ENCODE measurements around the gene RBM6.
"Not testable (repeated sequence)": the region's sequence is repeated elsewhere in the genome, so short reads cannot be mapped to it uniquely, and the experiment has no call there.

RBM6 gene

DNA sequence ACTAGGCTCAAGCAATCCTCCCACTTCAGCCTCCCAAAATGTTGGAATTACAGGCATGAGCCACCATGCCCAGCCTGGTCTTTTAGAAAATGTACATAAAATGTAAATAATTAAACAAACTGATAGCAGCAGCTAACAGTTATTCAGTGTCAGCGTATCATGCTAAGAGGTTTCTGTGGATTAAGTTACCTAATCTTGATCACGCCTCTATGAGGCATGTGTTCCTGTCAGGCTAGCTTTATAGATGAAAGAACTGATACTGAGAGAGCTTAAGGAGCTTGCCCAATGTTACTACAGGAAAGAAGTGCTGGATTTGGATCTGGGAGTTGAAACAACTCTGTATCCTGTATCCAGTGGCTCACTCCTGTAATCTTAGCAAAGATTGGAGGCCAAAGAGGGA is 25.0 kb upstream of the RBM6 start:
- peaks cover 3% of the 10 kb centered on the region; the same call in 1 of the 2 replicates for H3K4me1 ChIP-seq (ENCODE audit: low read length)
- no peak for DNase-seq
- no peak overlapping the region for H3K4me3 ChIP-seq (ENCODE audit: low read length)
- H3K4me2 ChIP-seq (ENCODE audit: low read depth, low read length) = no peak overlapping the region
- no peaks in the 10 kb centered on the region for H3F3A ChIP-seq (ENCODE audit: insufficient read depth, low read length)
- no peaks in the 10 kb centered on the region for H3K9me2 ChIP-seq (replicated peaks; ENCODE audit: insufficient read depth, low read length)
- H3K9ac ChIP-seq (ENCODE audit: low read length) = no peak overlapping the region
- H4K20me1 ChIP-seq (ENCODE audit: insufficient read depth, low read length) = no peaks in the 10 kb centered on the region
- no peak overlapping the region for H3K27ac ChIP-seq (ENCODE audit: low read length)
- no peaks in the 10 kb centered on the region; the same call in 1 of the 2 replicates for H3K79me2 ChIP-seq (ENCODE audit: low read length)
- H3K36me3 ChIP-seq (replicated peaks; ENCODE audit: insufficient read depth, low read length) = no peaks in the 10 kb centered on the region
- no peaks in the 10 kb centered on the region for H3K27me3 ChIP-seq (replicated peaks; ENCODE audit: insufficient read depth, low read length)
- TF ChIP-seq, protein P1, sequence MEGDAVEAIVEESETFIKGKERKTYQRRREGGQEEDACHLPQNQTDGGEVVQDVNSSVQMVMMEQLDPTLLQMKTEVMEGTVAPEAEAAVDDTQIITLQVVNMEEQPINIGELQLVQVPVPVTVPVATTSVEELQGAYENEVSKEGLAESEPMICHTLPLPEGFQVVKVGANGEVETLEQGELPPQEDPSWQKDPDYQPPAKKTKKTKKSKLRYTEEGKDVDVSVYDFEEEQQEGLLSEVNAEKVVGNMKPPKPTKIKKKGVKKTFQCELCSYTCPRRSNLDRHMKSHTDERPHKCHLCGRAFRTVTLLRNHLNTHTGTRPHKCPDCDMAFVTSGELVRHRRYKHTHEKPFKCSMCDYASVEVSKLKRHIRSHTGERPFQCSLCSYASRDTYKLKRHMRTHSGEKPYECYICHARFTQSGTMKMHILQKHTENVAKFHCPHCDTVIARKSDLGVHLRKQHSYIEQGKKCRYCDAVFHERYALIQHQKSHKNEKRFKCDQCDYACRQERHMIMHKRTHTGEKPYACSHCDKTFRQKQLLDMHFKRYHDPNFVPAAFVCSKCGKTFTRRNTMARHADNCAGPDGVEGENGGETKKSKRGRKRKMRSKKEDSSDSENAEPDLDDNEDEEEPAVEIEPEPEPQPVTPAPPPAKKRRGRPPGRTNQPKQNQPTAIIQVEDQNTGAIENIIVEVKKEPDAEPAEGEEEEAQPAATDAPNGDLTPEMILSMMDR (IDR thresholded peaks at IDR 0.05; ENCODE audit: low read length) = no peak
- no peak for TF ChIP-seq EZH2 (optimal IDR thresholded peaks at IDR 0.05; ENCODE audit: low read depth, low read length)
- no peak for TF ChIP-seq EZH2phosphoT487 (IDR thresholded peaks at IDR 0.05; ENCODE audit: low read length)
- no peak overlapping the region for H2AFZ ChIP-seq (ENCODE audit: low read length)
- no peaks in the 10 kb centered on the region for H3K9me3 ChIP-seq (replicated peaks; ENCODE audit: insufficient read depth, low read length)

DNA sequence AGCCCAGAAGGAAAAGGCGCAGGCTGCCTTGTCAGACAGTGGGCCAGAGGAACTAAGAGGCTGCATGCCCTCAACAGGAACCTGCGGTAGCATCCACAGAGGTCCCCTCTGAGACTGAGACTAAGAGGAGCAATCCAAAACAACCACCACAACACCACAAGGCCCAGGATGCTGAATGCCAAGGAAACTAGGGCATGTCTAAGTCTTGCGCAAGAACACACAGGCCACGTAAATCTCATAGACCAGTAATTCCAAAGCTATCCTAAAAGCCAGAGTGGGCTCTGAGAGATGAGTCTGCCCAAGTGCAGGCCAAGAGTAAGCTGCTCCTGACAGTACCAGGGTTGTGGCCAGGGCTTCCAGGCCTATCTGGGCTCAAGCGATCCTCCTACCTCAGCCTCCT is 23.3 kb upstream of the RBM6 start:
- Histone ChIP-seq H3K4me1 (ENCODE audit: low read length) (peaks cover 3% of the 10 kb centered on the region; the same call in 1 of the 2 replicates), H3K9me3 (replicated peaks; ENCODE audit: insufficient read depth, low read length) (no peaks in the 10 kb centered on the region), H3K9ac (ENCODE audit: low read length) (no peak overlapping the region), H2AFZ (ENCODE audit: low read length) (no peak overlapping the region), H3K27ac (ENCODE audit: low read length) (no peak overlapping the region), H3K4me2 (ENCODE audit: low read depth, low read length) (no peak overlapping the region), H3F3A (ENCODE audit: insufficient read depth, low read length) (no peaks in the 10 kb centered on the region), H3K9me2 (replicated peaks; ENCODE audit: insufficient read depth, low read length) (no peaks in the 10 kb centered on the region), H3K4me3 (ENCODE audit: low read length) (no peak overlapping the region), H3K27me3 (replicated peaks; ENCODE audit: insufficient read depth, low read length) (no peaks in the 10 kb centered on the region), H3K36me3 (replicated peaks; ENCODE audit: insufficient read depth, low read length) (no peaks in the 10 kb centered on the region), H4K20me1 (ENCODE audit: insufficient read depth, low read length) (no peaks in the 10 kb centered on the region), H3K79me2 (ENCODE audit: low read length) (no peaks in the 10 kb centered on the region; the same call in 1 of the 2 replicates)
- TF ChIP-seq EZH2 (optimal IDR thresholded peaks at IDR 0.05; ENCODE audit: low read depth, low read length) (no peak), EZH2phosphoT487 (IDR thresholded peaks at IDR 0.05; ENCODE audit: low read length) (no peak)
- TF ChIP-seq, protein P1 (IDR thresholded peaks at IDR 0.05; ENCODE audit: low read length) = no peak
- no peak for DNase-seq

DNA sequence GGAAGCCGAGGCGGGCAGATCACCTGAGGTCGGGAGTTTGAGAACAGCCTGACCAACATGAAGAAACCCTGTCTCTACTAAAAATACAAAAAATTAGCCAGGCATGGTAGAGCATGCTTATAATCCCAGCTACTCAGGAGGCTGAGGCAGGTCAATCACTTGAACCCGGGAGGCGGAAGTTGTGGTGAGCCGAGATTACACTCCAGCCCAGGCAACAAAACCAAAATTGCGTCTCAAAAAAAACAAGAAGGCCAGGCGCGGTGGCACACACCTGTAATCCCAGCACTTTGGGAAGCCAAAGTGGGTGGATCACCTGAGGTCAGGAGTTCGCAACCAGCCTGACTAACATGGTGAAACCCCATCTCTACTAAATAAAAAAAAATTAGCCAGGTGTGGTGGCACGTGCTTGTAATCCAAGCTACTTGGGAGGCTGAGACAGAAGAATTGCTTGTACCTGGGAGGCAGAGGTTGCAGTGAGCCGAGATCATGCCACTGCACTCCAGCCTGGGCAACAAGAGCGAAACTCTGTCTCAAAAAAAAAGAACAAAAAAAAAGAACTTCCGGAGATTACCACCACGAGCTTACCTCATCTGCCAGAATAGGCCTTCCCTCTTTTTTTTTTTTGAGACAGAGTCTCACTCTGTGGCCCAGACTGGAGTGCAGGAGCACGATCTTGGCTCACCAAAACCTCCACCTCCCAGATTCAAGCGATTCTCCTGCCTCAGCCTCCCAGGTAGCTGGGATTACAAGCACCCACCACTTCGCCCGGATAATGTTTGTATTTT is 22.0 kb upstream of the RBM6 start:
- not testable (repeated sequence) for H3K27me3 ChIP-seq (replicated peaks; ENCODE audit: insufficient read depth, low read length); H3K9me2 ChIP-seq (replicated peaks; ENCODE audit: insufficient read depth, low read length); H3F3A ChIP-seq (ENCODE audit: insufficient read depth, low read length); H3K4me3 ChIP-seq (ENCODE audit: low read length); H3K9me3 ChIP-seq (replicated peaks; ENCODE audit: insufficient read depth, low read length); H3K79me2 ChIP-seq (ENCODE audit: low read length); H3K9ac ChIP-seq (ENCODE audit: low read length); H3K4me2 ChIP-seq (ENCODE audit: low read depth, low read length); H3K36me3 ChIP-seq (replicated peaks; ENCODE audit: insufficient read depth, low read length); H3K4me1 ChIP-seq (ENCODE audit: low read length); H2AFZ ChIP-seq (ENCODE audit: low read length); H4K20me1 ChIP-seq (ENCODE audit: insufficient read depth, low read length)
- DNase-seq = peak; percentile 49
- peak overlapping the region; percentile 1; the same call in 1 of the 2 replicates for H3K27ac ChIP-seq (ENCODE audit: low read length)

DNA sequence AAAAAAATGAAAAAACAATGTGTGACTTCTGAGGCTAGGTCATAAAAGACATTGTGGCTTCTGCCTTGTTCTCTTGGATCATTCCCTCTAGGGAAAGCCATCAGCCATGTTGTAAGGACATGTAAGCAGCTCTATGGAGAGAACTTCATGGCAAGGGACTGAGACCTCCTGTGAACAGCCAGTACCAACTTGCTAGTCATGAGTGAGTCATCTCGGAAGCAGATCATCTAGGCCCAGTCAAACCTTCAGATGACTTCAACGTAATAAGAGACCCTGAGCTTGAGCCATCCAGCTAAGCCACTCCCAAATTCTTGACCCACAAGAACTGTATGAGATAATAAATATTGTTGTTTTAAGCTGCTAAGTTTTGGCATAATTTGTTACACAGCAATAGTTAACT is 15.3 kb upstream of the RBM6 start:
- no peak overlapping the region for H3K9ac ChIP-seq (ENCODE audit: low read length)
- H3K79me2 ChIP-seq (ENCODE audit: low read length) = peaks cover 17% of the 10 kb centered on the region
- H3K27ac ChIP-seq (ENCODE audit: low read length) = no peak overlapping the region
- DNase-seq = no peak
- no peaks in the 10 kb centered on the region for H3K36me3 ChIP-seq (replicated peaks; ENCODE audit: insufficient read depth, low read length)
- H3K4me2 ChIP-seq (ENCODE audit: low read depth, low read length) = no peak overlapping the region
- no peak overlapping the region for H2AFZ ChIP-seq (ENCODE audit: low read length)
- no peaks in the 10 kb centered on the region for H4K20me1 ChIP-seq (ENCODE audit: insufficient read depth, low read length)
- no peaks in the 10 kb centered on the region for H3K9me3 ChIP-seq (replicated peaks; ENCODE audit: insufficient read depth, low read length)
- H3F3A ChIP-seq (ENCODE audit: insufficient read depth, low read length) = no peaks in the 10 kb centered on the region
- no peak overlapping the region for H3K4me3 ChIP-seq (ENCODE audit: low read length)
- TF ChIP-seq, protein P1 (IDR thresholded peaks at IDR 0.05; ENCODE audit: low read length) = no peak
- TF ChIP-seq EZH2phosphoT487 (IDR thresholded peaks at IDR 0.05; ENCODE audit: low read length) (no peak), EZH2 (optimal IDR thresholded peaks at IDR 0.05; ENCODE audit: low read depth, low read length) (no peak)
- H3K9me2 ChIP-seq (replicated peaks; ENCODE audit: insufficient read depth, low read length) = no peaks in the 10 kb centered on the region
- H3K27me3 ChIP-seq (replicated peaks; ENCODE audit: insufficient read depth, low read length) = no peaks in the 10 kb centered on the region
- H3K4me1 ChIP-seq (ENCODE audit: low read length) = peaks cover 4% of the 10 kb centered on the region; the same call in 1 of the 2 replicates
